Mammary epithelial cell (primary cell): ENCODE results near the gene SMIM38.

Experiments
- EZH2 ChIP-seq: IDR thresholded peaks from 2 replicates; pipeline ENCODE4 v1.6.1; 2012; ENCODE audit warnings: low read length, inconsistent platforms, borderline replicate concordance
- TF ChIP-seq, protein P1 (sequence below), 2 donors: IDR thresholded peaks in 1 of 2; conservative IDR thresholded peaks in 1 of 2; 2 replicates each; pipeline ENCODE4 v1.5.1; 2011 to 2012; ENCODE audit warnings: inconsistent platforms in 2 of 2, low read length in 2 of 2, mild to moderate bottlenecking in 2 of 2, control low read depth in 1 of 2, low read depth in 1 of 2; ENCODE audit not compliant: insufficient read depth in 1 of 2; ENCODE audit errors: extremely low read depth in 1 of 2

DNA sequence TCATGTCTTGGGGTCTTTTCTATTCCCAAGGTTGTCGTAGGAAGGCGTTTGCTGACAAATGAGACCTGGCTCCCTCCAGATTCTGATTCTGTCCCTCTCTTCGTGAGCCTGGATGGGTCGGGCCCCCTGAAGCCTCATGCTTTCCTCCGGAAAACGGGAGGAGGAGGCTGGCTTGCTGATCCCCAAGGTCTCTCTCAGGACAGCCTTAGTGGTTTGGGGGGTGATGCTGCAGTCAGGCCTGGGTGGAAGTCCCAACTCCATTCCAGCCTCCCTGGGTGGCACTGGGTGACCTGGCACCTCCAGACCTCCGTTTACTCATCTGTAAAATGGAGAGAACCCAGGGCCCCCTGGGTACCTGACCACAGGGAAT lies 23.4 kb upstream of the SMIM38 start:
- TF ChIP-seq, protein P1, sequence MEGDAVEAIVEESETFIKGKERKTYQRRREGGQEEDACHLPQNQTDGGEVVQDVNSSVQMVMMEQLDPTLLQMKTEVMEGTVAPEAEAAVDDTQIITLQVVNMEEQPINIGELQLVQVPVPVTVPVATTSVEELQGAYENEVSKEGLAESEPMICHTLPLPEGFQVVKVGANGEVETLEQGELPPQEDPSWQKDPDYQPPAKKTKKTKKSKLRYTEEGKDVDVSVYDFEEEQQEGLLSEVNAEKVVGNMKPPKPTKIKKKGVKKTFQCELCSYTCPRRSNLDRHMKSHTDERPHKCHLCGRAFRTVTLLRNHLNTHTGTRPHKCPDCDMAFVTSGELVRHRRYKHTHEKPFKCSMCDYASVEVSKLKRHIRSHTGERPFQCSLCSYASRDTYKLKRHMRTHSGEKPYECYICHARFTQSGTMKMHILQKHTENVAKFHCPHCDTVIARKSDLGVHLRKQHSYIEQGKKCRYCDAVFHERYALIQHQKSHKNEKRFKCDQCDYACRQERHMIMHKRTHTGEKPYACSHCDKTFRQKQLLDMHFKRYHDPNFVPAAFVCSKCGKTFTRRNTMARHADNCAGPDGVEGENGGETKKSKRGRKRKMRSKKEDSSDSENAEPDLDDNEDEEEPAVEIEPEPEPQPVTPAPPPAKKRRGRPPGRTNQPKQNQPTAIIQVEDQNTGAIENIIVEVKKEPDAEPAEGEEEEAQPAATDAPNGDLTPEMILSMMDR (conservative IDR thresholded peaks at IDR 0.05 in 1 of 2, IDR thresholded peaks at IDR 0.05 in 1 of 2; ENCODE audit: extremely low read depth in 1 of 2, insufficient read depth in 1 of 2, low read depth in 1 of 2, low read length in 2 of 2): no peak
- no peak for TF ChIP-seq EZH2
